ENCODE measurements around the gene LRRC70.

- no peak for TF ChIP-seq EP300 (IDR thresholded peaks at IDR 0.05)
- no peak for TF ChIP-seq CTCF (IDR thresholded peaks at IDR 0.05)
- TF ChIP-seq POLR2A (IDR thresholded peaks at IDR 0.05) = no peak
These were observed 40.3 kb upstream of the LRRC70 start for GRCh38 chr5:62538017-62538942.
